Lung (tissue), 12 donors: ENCODE data around the gene RGS3. TPM values are rescaled to one million over a fixed set of nuclear protein-coding genes. Genes with fewer than 3 reads are reported as not detected.
"Not testable (repeated sequence)": the region's sequence is repeated elsewhere in the genome, so short reads cannot be mapped to it uniquely, and the experiment has no call there.

Experiments
- ATAC-seq: fragments of 200-7000 bp; cut with Tn5 transposase; one replicate; pipeline ENCODE4 v1.9.1; 2020; ENCODE audit warnings: moderate number of reproducible peaks; ENCODE audit not compliant: insufficient read depth, low FRiP score
- DNase-seq, 3 donors: peaks; one replicate each; pipeline ENCODE4 v3.0.0-alpha.2; 2013 to 2017
- H3K27ac ChIP-seq, 2 donors: one replicate each; pipeline ENCODE4 v1.5.1; 2013; ENCODE audit warnings: mild to moderate bottlenecking in 2 of 2, moderate library complexity in 2 of 2, control low read depth in 1 of 2, inconsistent platforms in 1 of 2, low read depth in 1 of 2, low read length in 1 of 2
- H3K27me3 ChIP-seq, 3 donors: one replicate each; pipeline ENCODE4 v1.5.1; 2013; ENCODE audit warnings: low read length in 2 of 3; ENCODE audit not compliant: control insufficient read depth in 3 of 3, insufficient read depth in 3 of 3
- H3K36me3 ChIP-seq, 4 donors: one replicate each; pipeline ENCODE4 v1.5.1; 2013; ENCODE audit warnings: low read length in 4 of 4, mild to moderate bottlenecking in 1 of 4, moderate library complexity in 1 of 4; ENCODE audit not compliant: control insufficient read depth in 4 of 4, insufficient read depth in 4 of 4
- H3K4me1 ChIP-seq, 5 donors: one replicate each; pipeline ENCODE4 v1.5.1; 2013; ENCODE audit warnings: low read length in 5 of 5, mild to moderate bottlenecking in 2 of 5, moderate library complexity in 1 of 5; ENCODE audit not compliant: control insufficient read depth in 5 of 5, insufficient read depth in 5 of 5
- H3K4me3 ChIP-seq: one replicate; pipeline ENCODE4 v1.5.1; 2013; ENCODE audit warnings: mild to moderate bottlenecking, control low read depth, moderate library complexity
- H3K9ac ChIP-seq, 2 donors: one replicate each; pipeline ENCODE4 v1.5.1; 2013; ENCODE audit warnings: low read length in 2 of 2, control low read depth in 1 of 2; ENCODE audit not compliant: insufficient read depth in 1 of 2
- H3K9me3 ChIP-seq, 4 donors: one replicate each; pipeline ENCODE4 v1.5.1; 2013; ENCODE audit warnings: low read length in 3 of 4, mild to moderate bottlenecking in 1 of 4, moderate library complexity in 1 of 4; ENCODE audit not compliant: control insufficient read depth in 4 of 4, insufficient read depth in 3 of 4
- CTCF ChIP-seq: IDR thresholded peaks from 2 replicates; pipeline ENCODE4 v1.5.1; 2012; ENCODE audit warnings: mild to moderate bottlenecking; ENCODE audit errors: control extremely low read depth, extremely low read depth
- WGBS, 2 donors: extraction: QIAGEN DNeasy Blood & Tissue Kit; methylation state at CpG; one replicate each; pipeline ENCODE4 v1.1.7; 2013; 5-methylcytosine and 5-hydroxymethylcytosine counted together
- polyA plus RNA-seq, 2 donors: library from polyadenylated mRNA; stranded (reverse); fragments of 200-250 nt; gene quantifications; one replicate each; pipeline ENCODE4 v1.2.1, GENCODE V29; 2013
- total RNA-seq, 2 donors: library from RNA; depleted of rRNA in 1 of 2; stranded (reverse); fragments of >200 nt in 1 of 2; gene quantifications; one replicate each; pipeline ENCODE4 v1.2.1, GENCODE V29; 2014 to 2021
- donor health status: control.
- donor health status: control.
- donor health status: Bipolar disorder and iron deficiency.
- donor health status: healthy.
- donor health status: DM: yes; HTN: yes; CAD: no.

The RGS3 gene
- total and polyA plus RNA-seq, 4 donors, result 43.0 to 91.8 (median 73.9) TPM

GRCh38 chr9:113428062-113428615, 35.4 kb upstream of the RGS3 start:
- H3K9ac ChIP-seq, result no peak overlapping the region
- H3K4me3 ChIP-seq, result no peak overlapping the region
- no peak for DNase-seq
- TF ChIP-seq CTCF, result no peak
- H3K27ac ChIP-seq, result no peak overlapping the region
- no peaks in the 10 kb centered on the region for H3K9me3 ChIP-seq
- no peaks in the 10 kb centered on the region for H3K36me3 ChIP-seq
- no peak for ATAC-seq
- no peaks in the 10 kb centered on the region for H3K27me3 ChIP-seq
- 63 to 88% methylated on average over 1 of the region's 1 CpG for WGBS, 2 donors
- no peaks in the 10 kb centered on the region for H3K4me1 ChIP-seq

- Histone ChIP-seq H3K4me1 (no peaks in the 10 kb centered on the region), H3K9me3 (no peaks in the 10 kb centered on the region), H3K36me3 (no peaks in the 10 kb centered on the region), H3K27me3 (peaks cover 0 to 4% (median 0%) of the 10 kb centered on the region in 3 donors), H3K9ac (no peak overlapping the region), H3K27ac (no peak overlapping the region), H3K4me3 (no peak overlapping the region)
- ATAC-seq, result no peak
- DNase-seq, result no peak
- TF ChIP-seq CTCF, result no peak
These were observed 32.3 kb upstream of the RGS3 start for GRCh38 chr9:113431191-113431590.

- peaks cover 0 to 4% (median 0%) of the 10 kb centered on the region in 3 donors for H3K27me3 ChIP-seq
- H3K4me3 ChIP-seq, result no peak overlapping the region
- no peaks in the 10 kb centered on the region for H3K36me3 ChIP-seq
- no peak overlapping the region for H3K9ac ChIP-seq
- no peak overlapping the region for H3K27ac ChIP-seq
- DNase-seq, result no peak
- ATAC-seq, result no peak
- H3K4me1 ChIP-seq, result no peaks in the 10 kb centered on the region
- no peak for TF ChIP-seq CTCF
- 79 to 90% methylated on average over 4 of the region's 4 CpGs for WGBS, 2 donors
- H3K9me3 ChIP-seq, result no peaks in the 10 kb centered on the region
These were observed 26.6 kb upstream of the RGS3 start for GRCh38 chr9:113436728-113437515.

- not testable (repeated sequence) for H3K27me3 ChIP-seq, H3K4me3 ChIP-seq, H3K4me1 ChIP-seq, DNase-seq, H3K27ac ChIP-seq, H3K36me3 ChIP-seq, ATAC-seq, H3K9ac ChIP-seq, H3K9me3 ChIP-seq
- 76 to 93% methylated on average over 1 of the region's 1 CpG for WGBS, 2 donors
These were observed 25.8 kb upstream of the RGS3 start for GRCh38 chr9:113437716-113438115.
